Gastroesophageal sphincter (tissue), 4 donors: ENCODE results near the gene ANKRD23. TPM values are rescaled to one million over a fixed set of nuclear protein-coding genes. Genes with fewer than 3 reads are reported as not detected.

Experiments
- ATAC-seq: fragments of 150-250 bp; one replicate; pipeline ENCODE4 v1.9.1; 2016; ENCODE audit warnings: mild to moderate bottlenecking, moderate library complexity
- H3K27ac ChIP-seq, 4 donors: fragments of 200-600 bp; sonication (generic) in 3 of 4; 1 replicate in 3 of 4; 2 replicates in 1 of 4; pipeline ENCODE4 v1.5.1; 2016 to 2019
- H3K27me3 ChIP-seq: fragments of 200-600 bp; sonication (generic); one replicate; pipeline ENCODE4 v1.5.1; 2019
- H3K36me3 ChIP-seq, 2 donors: fragments of 200-600 bp; sonication (generic); one replicate each; pipeline ENCODE4 v1.5.1; 2019; ENCODE audit warnings: control low read depth in 1 of 2
- H3K4me1 ChIP-seq, 3 donors: fragments of 200-600 bp; sonication (generic); 1 replicate in 2 of 3; 2 replicates in 1 of 3; pipeline ENCODE4 v1.5.1; 2016 to 2019; ENCODE audit warnings: control low read depth in 2 of 3
- H3K4me3 ChIP-seq, 2 donors: fragments of 200-600 bp; sonication (generic); one replicate each; pipeline ENCODE4 v1.5.1; 2019; ENCODE audit warnings: mild to moderate bottlenecking in 1 of 2, moderate library complexity in 1 of 2
- H3K9me3 ChIP-seq, 3 donors: fragments of 200-600 bp; sonication (generic); one replicate each; pipeline ENCODE4 v1.5.1; 2017 to 2019; ENCODE audit warnings: control low read depth in 2 of 3
- EP300 ChIP-seq: sonication (generic); formaldehyde crosslinking; IDR thresholded peaks from one replicate; pipeline ENCODE4 v1.6.1; 2017; ENCODE audit warnings: antibody characterized with exemption, mild to moderate bottlenecking
- POLR2A ChIP-seq, 2 donors: fragments of 450-650 bp; IDR thresholded peaks; one replicate each; pipeline ENCODE4 v1.6.1; 2017; ENCODE audit warnings: antibody characterized with exemption in 2 of 2, mild to moderate bottlenecking in 2 of 2, moderate library complexity in 1 of 2
- POLR2AphosphoS5 ChIP-seq: sonication (generic); formaldehyde crosslinking; IDR thresholded peaks from one replicate; pipeline ENCODE4 v1.6.1; 2017; ENCODE audit warnings: antibody characterized with exemption
- WGBS, 2 donors: methylation state at CpG; one replicate each; pipeline ENCODE4 v1.1.5; 2018; ENCODE audit warnings: low coverage in 1 of 2; 5-methylcytosine and 5-hydroxymethylcytosine counted together
- total RNA-seq, 4 donors: library from RNA; depleted of rRNA; stranded (reverse); fragments of >200 nt; gene quantifications; one replicate each; pipeline ENCODE4 v1.1.0, GENCODE V29; 2016
- TF ChIP-seq, protein P1 (sequence below), 4 experiments: fragments of 200-600 bp in 2 of 4; fragments of 450-650 bp in 2 of 4; sonication (generic) in 1 of 4; IDR thresholded peaks; one replicate each; pipeline ENCODE4 v1.5.1; 2017 to 2019; ENCODE audit warnings: antibody characterized with exemption in 4 of 4, mild to moderate bottlenecking in 2 of 4, moderate library complexity in 2 of 4

Gene ANKRD23
- total RNA-seq, 4 donors from 2014 or later = 1.2 to 4.9 (median 3.1) TPM

DNA sequence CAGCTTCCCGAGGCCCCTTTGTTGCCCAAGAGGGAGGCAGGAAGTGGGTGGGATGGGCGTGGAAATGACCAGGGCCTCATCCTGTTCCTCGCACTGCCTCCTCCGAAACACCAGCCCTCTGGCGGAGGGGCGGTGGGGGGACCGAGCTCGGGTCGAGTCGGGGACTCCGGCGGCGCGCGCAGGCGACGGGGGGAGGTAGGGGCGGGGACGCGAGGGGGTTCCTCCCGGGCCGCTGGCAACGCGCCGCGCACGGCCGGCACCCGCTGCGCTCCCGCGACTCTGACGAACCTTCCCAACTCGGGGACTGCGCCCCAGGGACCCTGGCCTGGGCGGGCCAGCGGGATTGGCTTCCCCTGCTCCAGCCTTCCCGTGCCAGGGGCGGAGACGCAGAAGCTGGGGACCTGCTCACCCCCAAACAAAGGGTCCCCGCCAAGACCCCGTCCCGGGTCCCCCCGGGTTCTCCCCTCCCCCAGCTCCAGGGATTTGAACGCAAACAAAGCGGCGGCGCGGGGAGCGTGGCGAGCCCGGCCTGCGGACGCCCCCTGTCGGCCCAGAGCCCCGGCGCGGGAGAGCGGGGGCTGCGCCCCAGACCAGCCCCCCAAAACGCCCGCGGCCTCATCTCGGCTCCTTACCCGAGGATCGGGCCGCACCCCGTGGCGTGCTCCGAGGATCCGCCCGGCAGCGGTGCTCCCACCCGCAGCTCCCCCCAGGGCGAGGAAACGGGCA lies 24.9 kb upstream of the ANKRD23 start:
- ATAC-seq = peak; percentile 81
- Histone ChIP-seq H3K4me1 (peaks cover 0 to 73% (median 30%) of the 10 kb centered on the region in 3 donors), H3K4me3 (peak overlapping the region; percentile 74 to 99), H3K36me3 (peaks cover 0 to 40% of the 10 kb centered on the region in 2 donors), H3K27me3 (no peaks in the 10 kb centered on the region), H3K9me3 (no peaks in the 10 kb centered on the region), H3K27ac (peak overlapping the region; percentile 96 to 100 (median 100))
- TF ChIP-seq POLR2A (IDR thresholded peaks at IDR 0.05) (peak; percentile 43 to 45), POLR2AphosphoS5 (peak; percentile 87), EP300 (no peak)
- TF ChIP-seq, protein P1, sequence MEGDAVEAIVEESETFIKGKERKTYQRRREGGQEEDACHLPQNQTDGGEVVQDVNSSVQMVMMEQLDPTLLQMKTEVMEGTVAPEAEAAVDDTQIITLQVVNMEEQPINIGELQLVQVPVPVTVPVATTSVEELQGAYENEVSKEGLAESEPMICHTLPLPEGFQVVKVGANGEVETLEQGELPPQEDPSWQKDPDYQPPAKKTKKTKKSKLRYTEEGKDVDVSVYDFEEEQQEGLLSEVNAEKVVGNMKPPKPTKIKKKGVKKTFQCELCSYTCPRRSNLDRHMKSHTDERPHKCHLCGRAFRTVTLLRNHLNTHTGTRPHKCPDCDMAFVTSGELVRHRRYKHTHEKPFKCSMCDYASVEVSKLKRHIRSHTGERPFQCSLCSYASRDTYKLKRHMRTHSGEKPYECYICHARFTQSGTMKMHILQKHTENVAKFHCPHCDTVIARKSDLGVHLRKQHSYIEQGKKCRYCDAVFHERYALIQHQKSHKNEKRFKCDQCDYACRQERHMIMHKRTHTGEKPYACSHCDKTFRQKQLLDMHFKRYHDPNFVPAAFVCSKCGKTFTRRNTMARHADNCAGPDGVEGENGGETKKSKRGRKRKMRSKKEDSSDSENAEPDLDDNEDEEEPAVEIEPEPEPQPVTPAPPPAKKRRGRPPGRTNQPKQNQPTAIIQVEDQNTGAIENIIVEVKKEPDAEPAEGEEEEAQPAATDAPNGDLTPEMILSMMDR (IDR thresholded peaks at IDR 0.05) = peak in 3 of 4 experiments; percentile 61 to 79 (median 73)
- no CpG with 5 or more reads among the region's 76 CpGs for WGBS, 2 donors

DNA sequence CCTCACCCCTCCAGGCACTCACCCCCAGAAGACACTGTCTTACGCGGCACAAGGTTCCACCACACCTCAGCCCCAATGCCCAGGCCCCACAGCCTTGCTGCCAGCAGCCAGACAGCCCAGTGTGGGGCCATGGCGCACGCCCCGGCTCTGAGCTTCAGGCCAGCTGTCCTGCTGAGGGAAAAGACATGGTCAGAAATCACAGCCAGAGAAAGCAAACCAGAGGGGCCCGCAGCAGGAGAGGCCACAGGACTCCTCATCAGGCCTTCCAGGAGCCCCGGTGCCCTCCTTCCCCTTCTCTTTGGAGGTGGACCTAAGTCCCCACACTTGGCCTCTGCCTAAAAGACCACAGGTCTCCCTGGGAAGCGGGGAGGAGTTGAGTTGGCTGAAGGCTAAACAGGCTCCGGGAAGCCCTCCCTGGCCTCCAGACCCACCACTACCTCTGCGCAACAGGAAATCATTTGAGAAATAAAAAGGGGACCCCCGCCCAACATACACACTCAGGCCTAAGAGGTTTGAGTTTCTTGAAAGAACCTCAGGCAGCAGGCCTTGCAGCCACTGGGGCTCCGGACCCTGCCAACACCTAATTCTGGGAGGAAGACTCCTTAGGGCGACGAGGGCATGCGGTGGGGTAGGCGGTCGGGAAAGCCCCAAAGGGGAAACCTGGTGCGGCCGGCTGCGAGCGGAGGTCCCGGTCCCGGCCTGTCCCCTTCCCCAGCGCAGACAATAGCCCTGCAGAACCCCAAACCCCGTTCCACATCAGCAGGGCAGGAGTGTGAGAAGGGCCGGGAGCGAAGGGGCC lies 24.1 kb upstream of the ANKRD23 start:
- ATAC-seq = no peak
- no peak for TF ChIP-seq POLR2AphosphoS5
- no peak for TF ChIP-seq EP300
- TF ChIP-seq, protein P1 (IDR thresholded peaks at IDR 0.05) = no peak
- peak overlapping the region; percentile 96 to 100 (median 100) for H3K27ac ChIP-seq
- H3K9me3 ChIP-seq = no peaks in the 10 kb centered on the region
- H3K4me3 ChIP-seq = peak overlapping the region; percentile 74 to 99
- peaks cover 0 to 48% of the 10 kb centered on the region in 2 donors for H3K36me3 ChIP-seq
- H3K27me3 ChIP-seq = no peaks in the 10 kb centered on the region
- H3K4me1 ChIP-seq = peaks cover 0 to 73% (median 25%) of the 10 kb centered on the region in 3 donors
- 0 to 40% methylated on average over 1 of the region's 27 CpGs for WGBS, 2 donors

DNA sequence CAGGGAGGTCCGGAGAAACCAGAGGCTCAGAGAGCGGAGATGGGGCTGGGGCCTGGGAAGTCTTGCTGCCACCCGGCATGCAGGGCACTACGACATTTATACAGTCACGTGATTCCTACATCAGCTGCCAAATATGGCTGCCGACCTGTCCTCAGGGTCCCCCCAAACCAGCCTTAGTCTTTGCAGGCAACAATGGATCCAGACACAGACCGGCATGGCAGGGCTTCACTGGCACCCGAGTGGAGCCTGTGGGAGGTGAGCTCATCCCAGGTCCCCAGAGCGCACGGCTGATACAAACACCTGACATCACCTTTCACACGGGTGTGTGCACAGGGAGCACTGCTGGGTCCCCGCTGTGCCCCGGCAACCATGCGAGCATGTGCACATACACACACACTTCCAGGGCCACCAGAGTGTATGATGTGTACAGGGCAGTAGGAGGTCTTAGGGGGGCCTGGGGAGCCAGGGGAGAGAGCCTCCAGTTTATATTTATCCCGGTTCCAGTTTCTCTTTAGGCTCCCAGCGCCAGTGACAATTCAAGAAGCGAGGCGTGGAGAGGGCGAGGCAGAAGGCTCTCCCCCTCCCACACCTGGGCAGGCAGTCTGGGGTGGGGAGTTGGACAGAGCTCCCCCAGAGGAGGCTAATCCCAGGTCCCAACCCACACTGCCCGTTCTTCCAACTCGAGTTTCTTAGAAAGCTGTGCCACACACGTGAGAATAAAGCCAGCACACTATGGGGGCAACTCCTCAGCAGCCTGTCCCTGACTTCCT lies 23.4 kb upstream of the ANKRD23 start:
- TF ChIP-seq, protein P1 (IDR thresholded peaks at IDR 0.05) = no peak
- TF ChIP-seq POLR2AphosphoS5 = no peak
- TF ChIP-seq EP300 = no peak
- TF ChIP-seq POLR2A (IDR thresholded peaks at IDR 0.05) = no peak
- Histone ChIP-seq H3K27ac (peak overlapping the region; percentile 96 to 100 (median 100)), H3K9me3 (no peaks in the 10 kb centered on the region), H3K36me3 (peaks cover 0 to 55% of the 10 kb centered on the region in 2 donors), H3K4me1 (peaks cover 0 to 74% (median 24%) of the 10 kb centered on the region in 3 donors), H3K27me3 (no peaks in the 10 kb centered on the region), H3K4me3 (peak overlapping the region in 1 of 2 donors; percentile 99)
- ATAC-seq = no peak
- 26 to 41% methylated on average over 5 of the region's 22 CpGs for WGBS, 2 donors

DNA sequence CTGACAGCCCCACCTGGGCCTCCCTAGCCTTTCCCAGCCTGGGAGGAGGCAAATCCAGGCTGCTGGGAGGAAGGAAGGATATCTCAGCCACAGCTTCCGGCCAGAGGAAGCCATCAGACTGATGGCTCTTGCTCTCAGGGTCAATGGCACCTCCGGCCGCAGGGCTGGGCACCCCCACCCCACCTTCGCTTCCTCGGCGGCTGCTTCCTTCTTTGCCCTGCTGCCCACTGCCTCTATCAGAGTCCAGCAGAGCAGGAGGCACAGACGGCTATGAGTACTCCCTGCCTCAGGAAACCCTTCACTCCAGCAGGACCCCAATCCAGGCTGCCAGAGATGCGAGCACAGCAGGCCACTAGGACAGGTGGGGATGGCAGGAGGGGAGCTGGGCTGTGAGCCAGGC lies 22.8 kb upstream of the ANKRD23 start:
- H3K27me3 ChIP-seq = no peaks in the 10 kb centered on the region
- peaks cover 0 to 61% of the 10 kb centered on the region in 2 donors for H3K36me3 ChIP-seq
- TF ChIP-seq, protein P1 (IDR thresholded peaks at IDR 0.05) = no peak
- TF ChIP-seq EP300 (no peak), POLR2A (IDR thresholded peaks at IDR 0.05) (no peak), POLR2AphosphoS5 (no peak)
- no peaks in the 10 kb centered on the region for H3K9me3 ChIP-seq
- 20 to 40% methylated on average over 1 of the region's 8 CpGs for WGBS, 2 donors
- peak overlapping the region in 3 of 4 donors; percentile 100 for H3K27ac ChIP-seq
- peak overlapping the region in 1 of 2 donors; percentile 99 for H3K4me3 ChIP-seq
- peaks cover 0 to 76% (median 24%) of the 10 kb centered on the region in 3 donors for H3K4me1 ChIP-seq
- ATAC-seq = no peak
